GM21390 (cell line): ENCODE data around the gene VAX1.
A peak's percentile ranks its signal among the peaks of the same experiment; 100 is the strongest.
"Not testable (repeated sequence)": the region's sequence is repeated elsewhere in the genome, so short reads cannot be mapped to it uniquely, and the experiment has no call there.

Source experiments
- ATAC-seq: cut with Tn5 transposase; IDR thresholded peaks from one replicate; pipeline ENCODE4 v1.9.1; 2021; ENCODE audit not compliant: unreplicated experiment

The VAX1 gene

GRCh38 chr10:117137911-117138642 is at the start of gene VAX1:
Gene VAX1, minus strand, starts transcription at chr10:117138270. Its CDS starts 214 bp downstream, at chr10:117138056.
- no peak for ATAC-seq

GRCh38 chr10:117186832-117187615 is 49.0 kb upstream of the VAX1 start:
- no peak for ATAC-seq

GRCh38 chr10:117185817-117186216 is 47.7 kb upstream of the VAX1 start:
- not testable (repeated sequence) for ATAC-seq

- no peak for ATAC-seq
Measured at GRCh38 chr10:117184821-117185220, 46.8 kb upstream of the VAX1 start.

- ATAC-seq = no peak
Measured at GRCh38 chr10:117184296-117184695, 46.2 kb upstream of the VAX1 start.

- no peak for ATAC-seq
Measured at GRCh38 chr10:117178190-117178589, 40.1 kb upstream of the VAX1 start.

- ATAC-seq = peak; percentile 55
Measured at GRCh38 chr10:117175901-117176534, 37.9 kb upstream of the VAX1 start.

GRCh38 chr10:117175215-117175900 is 37.3 kb upstream of the VAX1 start:
- peak; percentile 43 for ATAC-seq

GRCh38 chr10:117174439-117175214 is 36.6 kb upstream of the VAX1 start:
- peak; percentile 83 for ATAC-seq

GRCh38 chr10:117170244-117170643 is 32.2 kb upstream of the VAX1 start:
- no peak for ATAC-seq

- ATAC-seq = no peak
Measured at GRCh38 chr10:117169480-117169879, 31.4 kb upstream of the VAX1 start.

GRCh38 chr10:117168729-117169128 is 30.7 kb upstream of the VAX1 start:
- no peak for ATAC-seq

GRCh38 chr10:117167789-117168674 is 30.0 kb upstream of the VAX1 start:
- peak; percentile 95 for ATAC-seq

- no peak for ATAC-seq
Measured at GRCh38 chr10:117167346-117167788, 29.3 kb upstream of the VAX1 start.

GRCh38 chr10:117166418-117167345 is 28.6 kb upstream of the VAX1 start:
- ATAC-seq = no peak

- ATAC-seq = no peak
Measured at GRCh38 chr10:117165538-117166417, 27.7 kb upstream of the VAX1 start.
